Suprapubic skin (tissue), 4 donors: ENCODE results near the gene CGB2. TPM values are rescaled to one million over a fixed set of nuclear protein-coding genes. Genes with fewer than 3 reads are reported as not detected.
A peak's percentile ranks its signal among the peaks of the same experiment; 100 is the strongest.
"Not testable (repeated sequence)": the region's sequence is repeated elsewhere in the genome, so short reads cannot be mapped to it uniquely, and the experiment has no call there.

Experiments used
- DNase-seq, 2 donors: peaks; one replicate each; pipeline ENCODE4 v3.0.0-alpha.2; 2019; ENCODE audit warnings: low spot score in 2 of 2
- H3K27ac ChIP-seq: fragments of 200-600 bp; sonication (generic); one replicate; pipeline ENCODE4 v1.5.1; 2019
- H3K27me3 ChIP-seq: fragments of 200-600 bp; sonication (generic); one replicate; pipeline ENCODE4 v1.5.1; 2019
- H3K36me3 ChIP-seq: fragments of 200-600 bp; sonication (generic); one replicate; pipeline ENCODE4 v1.5.1; 2019
- H3K4me1 ChIP-seq: fragments of 200-600 bp; sonication (generic); one replicate; pipeline ENCODE4 v1.5.1; 2019
- H3K4me3 ChIP-seq: fragments of 200-600 bp; sonication (generic); one replicate; pipeline ENCODE4 v1.5.1; 2019; ENCODE audit warnings: mild to moderate bottlenecking
- H3K9me3 ChIP-seq: fragments of 200-600 bp; sonication (generic); one replicate; pipeline ENCODE4 v1.5.1; 2019
- EP300 ChIP-seq: sonication (generic); formaldehyde crosslinking; IDR thresholded peaks from one replicate; pipeline ENCODE4 v1.6.1; 2017; ENCODE audit warnings: antibody characterized with exemption
- POLR2A ChIP-seq, 2 donors: fragments of 450-650 bp; IDR thresholded peaks; one replicate each; pipeline ENCODE4 v1.6.1; 2017; ENCODE audit warnings: antibody characterized with exemption in 2 of 2, mild to moderate bottlenecking in 2 of 2, moderate library complexity in 2 of 2
- POLR2AphosphoS5 ChIP-seq, 3 donors: sonication (generic); formaldehyde crosslinking; IDR thresholded peaks; one replicate each; pipeline ENCODE4 v1.6.1; 2017; ENCODE audit warnings: antibody characterized with exemption in 3 of 3
- WGBS: methylation state at CpG from one replicate; pipeline ENCODE4 v1.1.5; 2018; 5-methylcytosine and 5-hydroxymethylcytosine counted together
- total RNA-seq, 4 donors: library from RNA; depleted of rRNA; stranded (reverse); fragments of >200 nt; gene quantifications; one replicate each; pipeline ENCODE4 v1.1.0, GENCODE V29; 2016
- TF ChIP-seq, protein P1 (sequence below), 2 donors: fragments of 200-600 bp in 1 of 2; fragments of 450-650 bp in 1 of 2; sonication (generic) in 1 of 2; IDR thresholded peaks; one replicate each; pipeline ENCODE4 v1.5.1; 2016 to 2019; ENCODE audit warnings: antibody characterized with exemption in 2 of 2, mild to moderate bottlenecking in 1 of 2, moderate library complexity in 1 of 2

The CGB2 gene
- total RNA-seq, 4 donors from 2014 or later, result not detected

DNA sequence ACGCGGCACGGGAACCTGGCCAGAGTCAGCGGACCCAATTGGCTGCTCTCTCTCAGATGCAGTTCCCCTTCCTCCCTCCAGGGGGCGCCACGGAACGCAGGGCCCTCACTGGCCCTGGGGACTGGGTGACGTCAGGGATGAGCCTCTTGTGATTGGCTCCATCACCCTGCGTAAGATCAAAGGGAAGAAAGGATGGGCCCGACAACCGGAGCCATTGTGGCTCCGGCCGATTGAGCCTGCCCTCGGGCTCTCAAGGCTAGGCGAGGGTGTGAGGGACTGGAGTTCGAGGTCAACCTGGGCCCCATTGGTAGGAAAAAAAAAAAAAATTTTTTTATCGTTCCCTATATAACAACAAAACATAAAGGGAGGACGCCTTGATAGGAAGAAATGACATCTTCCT lies 5.1 kb downstream of the CGB2 start, which contains the start of gene CGB1:
Gene CGB1, minus strand, starts transcription at position 81 of the 400 bp plus-strand sequence. CDS start 184 bp downstream, outside the sequence.
- TF ChIP-seq, protein P1, sequence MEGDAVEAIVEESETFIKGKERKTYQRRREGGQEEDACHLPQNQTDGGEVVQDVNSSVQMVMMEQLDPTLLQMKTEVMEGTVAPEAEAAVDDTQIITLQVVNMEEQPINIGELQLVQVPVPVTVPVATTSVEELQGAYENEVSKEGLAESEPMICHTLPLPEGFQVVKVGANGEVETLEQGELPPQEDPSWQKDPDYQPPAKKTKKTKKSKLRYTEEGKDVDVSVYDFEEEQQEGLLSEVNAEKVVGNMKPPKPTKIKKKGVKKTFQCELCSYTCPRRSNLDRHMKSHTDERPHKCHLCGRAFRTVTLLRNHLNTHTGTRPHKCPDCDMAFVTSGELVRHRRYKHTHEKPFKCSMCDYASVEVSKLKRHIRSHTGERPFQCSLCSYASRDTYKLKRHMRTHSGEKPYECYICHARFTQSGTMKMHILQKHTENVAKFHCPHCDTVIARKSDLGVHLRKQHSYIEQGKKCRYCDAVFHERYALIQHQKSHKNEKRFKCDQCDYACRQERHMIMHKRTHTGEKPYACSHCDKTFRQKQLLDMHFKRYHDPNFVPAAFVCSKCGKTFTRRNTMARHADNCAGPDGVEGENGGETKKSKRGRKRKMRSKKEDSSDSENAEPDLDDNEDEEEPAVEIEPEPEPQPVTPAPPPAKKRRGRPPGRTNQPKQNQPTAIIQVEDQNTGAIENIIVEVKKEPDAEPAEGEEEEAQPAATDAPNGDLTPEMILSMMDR (IDR thresholded peaks at IDR 0.05), result peak in 1 of 2 donors; percentile 19
- not testable (repeated sequence) for H3K9me3 ChIP-seq, H3K36me3 ChIP-seq, H3K4me1 ChIP-seq, H3K4me3 ChIP-seq, DNase-seq, H3K27me3 ChIP-seq, H3K27ac ChIP-seq
- WGBS, result 59% methylated on average over 12 of the region's 18 CpGs

DNA sequence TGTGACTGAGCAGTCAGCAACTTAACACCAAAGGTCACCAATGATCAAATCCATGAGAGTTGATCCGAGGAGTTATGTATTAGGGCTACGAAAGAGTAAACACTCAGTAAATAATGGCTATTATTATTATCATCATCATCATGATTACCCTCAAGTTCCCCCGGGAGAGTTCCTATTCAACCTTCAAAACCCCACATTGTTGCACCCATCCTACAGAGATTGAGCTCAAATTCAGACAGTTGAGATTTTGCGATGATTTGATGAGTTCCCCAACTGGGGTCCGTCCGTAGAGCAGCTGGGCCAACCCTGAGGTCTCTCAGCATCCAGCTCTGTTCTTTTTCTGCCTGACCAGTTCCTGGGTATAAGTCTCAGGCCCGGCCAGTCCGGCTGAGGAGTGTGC lies 6.4 kb downstream of the CGB2 start:
- DNase-seq, H3K27me3 ChIP-seq, H3K4me1 ChIP-seq, H3K9me3 ChIP-seq, H3K4me3 ChIP-seq, H3K27ac ChIP-seq, H3K36me3 ChIP-seq: not testable (repeated sequence)
- 95% methylated on average over 6 of the region's 8 CpGs for WGBS

GRCh38 chr19:49038557-49039276 lies 7.0 kb downstream of the CGB2 start:
- DNase-seq, H3K36me3 ChIP-seq, H3K9me3 ChIP-seq, H3K27me3 ChIP-seq, H3K4me1 ChIP-seq, H3K27ac ChIP-seq, H3K4me3 ChIP-seq: not testable (repeated sequence)
- WGBS, result 86% methylated on average over 25 of the region's 26 CpGs

DNA sequence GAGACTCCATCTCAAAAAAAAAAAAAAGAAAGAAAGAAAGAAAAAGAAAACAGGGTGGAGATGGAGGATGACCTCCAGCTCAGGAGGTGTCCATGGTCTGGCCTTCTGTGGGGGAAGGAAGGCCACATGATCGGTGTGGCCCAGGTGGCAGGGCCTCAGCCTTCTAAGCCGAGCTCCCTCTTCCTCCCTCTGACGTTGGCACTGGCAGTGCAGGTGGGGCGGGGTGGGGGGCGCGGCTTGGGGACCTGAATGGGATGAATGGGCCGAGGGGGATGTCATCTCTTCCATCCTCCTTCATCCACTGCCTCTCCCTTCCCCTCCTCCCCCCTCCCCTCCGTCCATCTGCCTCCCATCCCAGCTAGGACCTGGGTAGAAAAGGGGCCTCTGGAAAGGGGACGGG lies 8.0 kb downstream of the CGB2 start:
- DNase-seq, H3K4me1 ChIP-seq, H3K27me3 ChIP-seq, H3K27ac ChIP-seq, H3K36me3 ChIP-seq, H3K4me3 ChIP-seq, H3K9me3 ChIP-seq: not testable (repeated sequence)
- WGBS, result 59% methylated on average over 9 of the region's 9 CpGs

- H3K27me3 ChIP-seq, result no peaks in the 10 kb centered on the region
- H3K36me3 ChIP-seq, result no peaks in the 10 kb centered on the region
- H3K27ac ChIP-seq, result no peak overlapping the region
- no peak for DNase-seq
- no peaks in the 10 kb centered on the region for H3K4me1 ChIP-seq
- no peak overlapping the region for H3K4me3 ChIP-seq
- TF ChIP-seq, protein P1 (IDR thresholded peaks at IDR 0.05), result no peak
- TF ChIP-seq EP300, result no peak
- no peak for TF ChIP-seq POLR2AphosphoS5 (IDR thresholded peaks at IDR 0.05)
- no peak for TF ChIP-seq POLR2A (IDR thresholded peaks at IDR 0.05)
- 73% methylated on average over 12 of the region's 17 CpGs for WGBS
- no peaks in the 10 kb centered on the region for H3K9me3 ChIP-seq
These were observed 10.5 kb downstream of the CGB2 start for GRCh38 chr19:49042177-49042576.

DNA sequence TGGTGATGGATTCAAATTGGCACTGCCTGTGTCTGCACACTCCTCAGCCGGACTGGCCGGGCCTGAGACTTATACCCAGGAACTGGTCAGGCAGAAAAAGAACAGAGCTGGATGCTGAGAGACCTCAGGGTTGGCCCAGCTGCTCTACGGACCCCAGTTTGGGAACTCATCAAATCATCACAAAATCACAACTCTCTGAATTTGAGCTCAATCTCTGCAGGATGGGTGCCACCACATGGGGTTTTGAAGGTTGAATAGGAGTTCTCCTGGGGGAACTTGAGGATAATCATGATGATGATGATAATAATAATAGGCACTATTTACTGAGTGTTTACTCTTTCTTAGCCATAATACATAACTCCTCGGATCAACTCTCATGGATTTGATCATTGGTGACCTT lies 11.0 kb downstream of the CGB2 start:
- not testable (repeated sequence) for H3K4me3 ChIP-seq, H3K27me3 ChIP-seq, H3K9me3 ChIP-seq, H3K27ac ChIP-seq, DNase-seq, H3K36me3 ChIP-seq, H3K4me1 ChIP-seq
- 70% methylated on average over 2 of the region's 4 CpGs for WGBS

DNA sequence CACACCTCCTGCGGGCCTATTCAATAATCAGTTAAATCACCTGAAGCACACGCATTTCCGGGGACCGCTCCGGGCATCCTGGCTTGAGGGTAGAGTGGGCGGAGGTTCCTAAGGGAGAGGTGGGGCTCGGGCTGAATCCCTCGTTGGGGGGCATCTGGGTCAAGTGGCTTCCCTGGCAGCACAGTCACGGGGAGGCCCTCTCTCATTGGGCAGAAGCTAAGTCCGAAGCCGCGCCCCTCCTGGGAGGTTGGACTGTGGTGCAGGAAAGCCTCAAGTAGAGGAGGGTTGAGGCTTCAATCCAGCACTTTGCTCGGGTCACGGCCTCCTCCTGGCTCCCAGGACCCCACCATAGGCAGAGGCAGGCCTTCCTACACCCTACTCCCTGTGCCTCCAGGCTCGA lies 11.9 kb downstream of the CGB2 start, which contains the start of gene CGB5:
Gene CGB5, plus strand, starts transcription at position 301 of the 400 bp plus-strand sequence. CDS start 362 bp downstream, outside the sequence.
- WGBS, result no CpG with 5 or more reads among the region's 15 CpGs
- H3K4me1 ChIP-seq, H3K4me3 ChIP-seq, H3K36me3 ChIP-seq, H3K27ac ChIP-seq, DNase-seq, H3K9me3 ChIP-seq, H3K27me3 ChIP-seq: not testable (repeated sequence)

- H3K4me1 ChIP-seq, H3K36me3 ChIP-seq, H3K27me3 ChIP-seq, H3K9me3 ChIP-seq, DNase-seq, H3K27ac ChIP-seq, H3K4me3 ChIP-seq: not testable (repeated sequence)
- no CpG with 5 or more reads among the region's 12 CpGs for WGBS
These were observed 17.3 kb downstream of the CGB2 start, which contains the start of gene CGB8 for GRCh38 chr19:49049011-49049410. TSS of gene CGB8 (minus strand) at chr19:49049111. CDS start at chr19:49048739, 372 bp downstream.

DNA sequence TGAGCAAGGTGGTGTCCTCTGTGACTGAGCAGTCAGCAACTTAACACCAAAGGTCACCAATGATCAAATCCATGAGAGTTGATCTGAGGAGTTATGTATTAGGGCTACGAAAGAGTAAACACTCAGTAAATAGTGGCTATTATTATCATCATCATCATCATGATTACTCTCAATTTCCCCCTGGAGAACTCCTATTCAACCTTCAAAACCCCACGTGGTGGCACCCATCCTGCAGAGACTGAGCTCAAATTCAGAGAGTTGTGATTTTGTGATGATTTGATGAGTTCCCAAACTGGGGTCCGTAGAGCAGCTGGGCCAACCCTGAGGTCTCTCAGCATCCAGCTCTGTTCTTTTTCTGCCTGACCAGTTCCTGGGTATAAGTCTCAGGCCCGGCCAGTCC lies 18.1 kb downstream of the CGB2 start:
- 88% methylated on average over 3 of the region's 4 CpGs for WGBS
- not testable (repeated sequence) for H3K4me1 ChIP-seq, H3K27me3 ChIP-seq, H3K36me3 ChIP-seq, H3K9me3 ChIP-seq, DNase-seq, H3K27ac ChIP-seq, H3K4me3 ChIP-seq

GRCh38 chr19:49050376-49051033 lies 18.8 kb downstream of the CGB2 start:
- H3K36me3 ChIP-seq, H3K9me3 ChIP-seq, H3K4me3 ChIP-seq, H3K27me3 ChIP-seq, H3K4me1 ChIP-seq, DNase-seq, H3K27ac ChIP-seq: not testable (repeated sequence)
- 74% methylated on average over 10 of the region's 24 CpGs for WGBS
